ENCODE data around the gene CALY.
"Not testable (repeated sequence)": the region's sequence is repeated elsewhere in the genome, so short reads cannot be mapped to it uniquely, and the experiment has no call there.

CALY gene

DNA sequence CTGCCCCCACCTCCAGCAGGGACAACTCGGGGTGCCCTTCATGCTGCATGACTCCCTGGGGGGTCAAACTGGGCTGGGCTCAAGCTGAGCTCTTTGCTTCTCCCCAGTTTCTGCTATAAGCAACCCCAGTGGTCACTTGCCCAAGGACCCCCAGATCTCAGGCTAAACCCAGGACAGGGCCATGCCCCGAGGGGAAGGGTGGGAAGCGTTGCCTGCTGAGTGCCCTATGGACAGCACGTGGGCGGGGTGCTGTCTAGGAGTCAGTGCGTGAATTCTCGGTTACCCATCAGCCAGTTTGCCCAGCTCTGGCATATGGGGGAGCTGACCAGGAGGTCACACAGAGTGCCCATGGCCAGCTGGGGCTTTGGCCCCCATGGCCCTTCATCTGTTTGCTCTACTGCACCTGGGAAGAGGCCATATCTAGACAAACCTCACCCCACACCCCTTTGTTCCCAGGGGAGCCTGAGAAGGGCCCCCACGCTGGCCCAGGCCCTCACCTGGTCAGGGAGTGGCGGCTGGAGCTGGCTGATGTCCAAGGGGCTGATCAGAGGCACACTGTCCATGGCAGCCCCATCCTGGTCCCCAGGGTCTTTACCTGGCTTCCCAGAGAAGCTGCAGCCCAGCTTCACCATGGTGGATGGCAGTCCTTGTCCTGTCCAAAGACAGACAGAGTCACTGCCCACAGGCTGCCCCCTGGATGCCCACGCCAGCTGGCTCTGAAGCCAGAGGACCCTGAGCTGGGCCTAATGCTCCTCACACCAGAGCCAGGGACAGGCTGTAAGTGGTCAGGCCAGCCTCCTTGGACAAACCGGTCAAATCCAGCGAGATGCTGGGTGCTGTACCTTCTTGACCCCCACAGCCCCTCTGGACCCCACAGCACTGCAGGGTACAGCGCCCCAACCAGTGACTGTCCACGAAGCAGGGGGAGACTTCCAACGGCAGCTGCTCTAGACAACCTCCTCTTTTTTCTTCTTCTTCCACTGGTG, 8.0 kb downstream of the CALY start:
- DNase-seq = no peak

DNA sequence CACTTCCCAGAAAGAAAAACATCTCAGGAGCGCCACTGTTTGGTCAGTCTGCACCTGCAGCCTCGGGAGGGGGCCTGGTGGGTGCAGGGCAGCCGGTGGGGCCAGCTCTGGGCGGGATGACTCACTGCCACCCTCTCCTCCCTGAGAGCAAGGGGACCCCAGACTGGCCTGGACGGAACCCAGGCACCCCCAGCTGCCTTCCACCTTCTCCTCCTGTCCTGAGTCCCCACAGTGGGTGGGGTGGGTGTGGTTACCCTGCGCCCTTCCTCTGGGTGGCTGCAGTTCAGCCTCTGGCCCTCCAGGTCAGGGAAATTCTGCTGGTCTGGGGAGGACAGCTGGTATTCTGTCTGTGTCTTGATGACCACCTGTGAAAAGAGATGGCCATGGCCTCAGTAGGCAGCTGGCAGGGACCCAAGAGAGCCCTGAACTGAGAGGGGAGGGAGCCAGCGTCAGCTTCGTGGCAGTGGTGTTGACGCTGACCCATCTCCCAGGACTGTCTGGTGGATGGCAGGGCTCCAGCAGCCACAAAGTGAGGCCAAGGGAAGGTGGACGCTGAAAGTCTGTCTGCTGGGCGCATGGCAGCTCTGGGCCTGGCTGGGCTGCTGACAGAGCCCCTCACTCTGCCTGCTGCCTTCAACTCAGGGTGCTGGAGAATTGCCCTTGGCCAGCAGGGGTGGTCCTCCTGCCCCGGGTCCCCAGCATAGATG, 8.9 kb downstream of the CALY start:
- DNase-seq = no peak

DNA sequence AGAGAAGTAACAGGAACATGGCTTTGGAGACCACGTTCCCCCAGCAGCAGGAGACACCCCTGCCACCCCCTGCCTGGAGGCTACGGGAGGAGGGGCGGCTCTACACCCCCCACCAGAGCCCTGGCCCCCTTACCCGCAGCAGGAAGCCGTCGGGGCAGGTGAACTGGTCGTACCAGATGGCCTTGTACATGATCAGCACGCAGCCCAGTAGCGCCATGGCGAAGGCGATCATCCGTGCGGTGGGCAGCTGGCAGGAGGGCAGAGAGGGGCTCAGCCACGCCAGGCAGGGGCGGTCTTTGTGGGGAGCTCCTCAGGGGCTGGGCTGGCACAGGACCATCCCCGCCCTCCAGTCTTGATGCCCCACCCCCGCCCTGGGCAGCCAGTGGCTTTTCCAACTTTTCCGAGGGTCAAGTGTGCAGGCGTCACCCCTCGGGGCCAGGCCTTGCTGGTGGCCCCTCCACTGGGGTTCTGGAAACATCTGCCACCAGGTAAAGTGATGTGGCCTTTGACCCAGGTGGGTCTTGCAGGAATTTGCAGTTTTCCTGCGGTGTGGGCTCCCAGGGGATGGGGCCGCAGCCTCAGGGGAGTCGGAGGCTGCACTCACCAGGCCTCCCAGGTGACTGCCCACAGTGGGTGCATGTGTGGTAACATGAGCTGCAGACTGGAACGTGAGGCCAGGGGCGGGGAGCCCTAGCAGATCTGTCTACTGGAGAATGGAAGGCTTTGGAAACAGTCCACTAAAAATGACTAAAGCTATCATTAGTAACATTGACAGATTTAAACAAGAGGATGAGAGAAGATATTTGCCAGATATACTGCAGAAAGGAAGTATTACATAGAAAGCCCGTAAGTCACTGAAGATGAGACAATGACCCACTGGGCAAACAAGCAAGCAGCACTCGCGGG, 9.7 kb downstream of the CALY start:
- no peak for DNase-seq

DNA sequence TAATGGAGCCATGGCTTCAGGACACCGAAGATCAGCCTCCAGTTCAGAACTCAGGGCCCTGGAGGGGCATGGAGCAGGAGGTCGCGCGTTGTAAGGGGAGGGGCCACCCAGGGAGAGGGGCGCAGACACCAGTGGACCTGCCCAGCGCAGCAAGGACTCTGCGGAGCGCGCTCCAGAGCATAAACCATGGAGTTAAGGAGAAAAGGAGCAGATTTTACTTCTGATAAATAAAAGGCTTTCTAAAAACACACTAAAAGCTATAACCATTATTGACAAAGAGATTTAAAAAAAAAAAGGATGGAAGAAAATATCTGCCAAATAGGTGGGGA, 10.5 kb downstream of the CALY start:
- no peak for DNase-seq

DNA sequence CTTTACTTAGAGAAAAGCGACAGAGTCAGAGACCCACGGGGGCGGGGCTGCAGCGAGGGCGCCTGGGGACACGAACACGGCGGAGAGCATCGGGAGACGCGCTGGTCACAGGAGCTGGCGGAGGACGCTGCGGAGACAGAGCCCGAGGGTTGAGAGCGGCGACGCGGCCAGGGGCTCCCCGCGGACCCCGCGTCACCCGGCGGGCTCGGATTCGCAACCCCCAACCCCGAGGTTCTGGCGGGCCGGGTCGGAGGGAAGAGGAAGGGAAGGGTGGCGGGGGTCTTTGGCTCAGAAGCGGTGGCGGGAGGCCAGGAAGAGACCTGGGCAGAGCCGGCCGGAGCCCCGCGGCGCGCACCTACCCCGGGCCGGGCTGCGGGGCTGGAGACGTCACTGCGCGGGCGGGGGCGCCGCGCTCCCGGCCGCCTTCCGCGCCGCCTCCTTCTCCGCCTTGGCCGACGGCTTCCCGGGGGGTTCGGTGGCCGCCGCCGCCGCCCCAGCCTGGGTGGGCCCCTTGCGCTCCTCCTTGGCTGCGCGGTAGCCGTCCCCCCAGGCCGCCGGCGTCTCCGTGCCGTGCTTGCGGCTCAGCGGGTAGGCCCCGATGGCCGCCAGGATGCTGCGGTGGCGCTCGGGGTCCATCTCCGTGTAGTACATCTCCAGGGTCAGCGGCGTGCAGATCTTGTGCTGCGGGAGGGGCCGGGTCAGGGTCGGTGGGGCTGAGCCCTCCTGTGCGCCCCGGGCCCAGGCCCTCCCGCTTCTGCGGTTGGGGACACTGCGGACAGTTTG, 11.1 kb downstream of the CALY start:
- peak; percentile 41 for DNase-seq

DNA sequence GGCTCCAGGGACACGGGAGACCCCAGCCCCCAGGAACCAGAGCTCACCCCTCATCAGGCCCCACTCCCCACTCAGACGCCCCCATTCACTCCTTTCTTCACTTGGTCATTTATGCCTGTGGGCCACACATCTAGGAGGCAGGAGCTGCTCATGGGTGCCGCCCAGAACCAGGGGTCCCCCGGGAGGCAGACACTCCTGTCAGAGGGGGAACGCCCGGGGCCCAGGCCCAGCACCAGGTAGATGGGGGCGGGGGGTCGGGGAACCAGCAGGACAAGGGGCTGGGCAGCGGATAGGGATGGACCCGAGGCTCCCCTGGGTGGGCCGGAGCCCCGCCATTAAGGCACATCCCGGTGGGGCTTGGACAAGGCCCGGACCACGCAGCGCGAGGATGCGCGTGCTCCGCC, 11.8 kb downstream of the CALY start:
- no peak for DNase-seq

DNA sequence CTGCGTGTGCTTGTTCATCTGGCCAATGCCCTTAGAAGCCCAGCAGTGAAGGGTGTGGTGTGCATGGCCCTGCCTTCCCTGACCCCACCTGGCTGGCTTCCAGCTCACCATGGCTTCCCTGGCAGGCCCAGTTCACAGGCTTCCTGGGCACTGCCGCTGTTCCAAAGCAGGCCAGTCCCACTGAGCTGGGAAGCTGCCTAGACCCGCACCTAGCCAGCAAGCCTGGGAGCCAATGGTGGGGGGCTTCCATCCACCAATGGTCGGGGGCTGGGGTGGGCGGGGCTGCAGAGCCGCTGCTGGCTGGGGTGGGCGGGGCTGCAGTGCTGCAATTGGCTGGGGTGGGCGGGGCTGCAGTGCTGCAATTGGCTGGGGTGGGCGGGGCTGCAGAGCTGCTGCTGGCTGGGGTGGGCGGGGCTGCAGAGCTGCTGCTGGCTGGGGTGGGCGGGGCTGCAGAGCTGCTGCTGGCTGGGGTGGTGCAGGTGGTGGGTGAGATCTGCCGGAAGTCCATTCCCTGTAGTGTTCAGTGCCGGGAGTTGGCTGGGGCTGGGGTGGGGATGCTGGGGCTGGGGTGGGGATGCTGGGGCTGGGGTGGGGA, 12.4 kb downstream of the CALY start:
- peak; percentile 49 for DNase-seq

DNA sequence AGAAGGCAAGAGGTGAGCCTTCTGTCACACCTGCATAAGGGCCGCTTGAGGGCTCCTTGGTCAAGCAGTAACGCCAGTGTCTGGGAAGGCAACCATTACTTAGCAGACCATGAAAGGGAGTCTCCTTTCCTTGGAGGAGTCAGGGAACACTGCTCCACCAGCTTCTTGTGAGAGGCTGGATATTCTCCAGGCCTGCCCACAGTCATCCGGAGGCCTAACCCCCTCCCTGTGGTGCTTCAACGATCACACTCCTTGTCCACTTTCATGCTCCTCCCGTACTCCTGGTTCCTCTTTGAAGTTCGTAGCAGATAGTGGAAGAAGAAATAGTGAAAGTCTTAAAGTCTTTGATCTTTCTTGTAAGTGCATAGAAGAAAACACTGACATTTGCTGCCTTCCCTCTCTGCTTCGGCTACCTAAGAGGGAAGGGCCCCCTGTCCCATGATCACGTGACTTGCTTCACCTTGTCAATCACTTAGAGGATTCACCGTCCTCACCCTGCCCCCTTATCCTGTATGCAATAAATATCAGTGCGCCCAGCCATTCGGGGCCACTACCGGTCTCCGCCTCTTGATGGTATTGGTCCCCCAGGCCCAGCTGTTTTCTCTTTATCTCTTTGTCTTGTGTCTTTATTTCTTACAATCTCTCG, 14.5 kb downstream of the CALY start:
- not testable (repeated sequence) for DNase-seq

DNA sequence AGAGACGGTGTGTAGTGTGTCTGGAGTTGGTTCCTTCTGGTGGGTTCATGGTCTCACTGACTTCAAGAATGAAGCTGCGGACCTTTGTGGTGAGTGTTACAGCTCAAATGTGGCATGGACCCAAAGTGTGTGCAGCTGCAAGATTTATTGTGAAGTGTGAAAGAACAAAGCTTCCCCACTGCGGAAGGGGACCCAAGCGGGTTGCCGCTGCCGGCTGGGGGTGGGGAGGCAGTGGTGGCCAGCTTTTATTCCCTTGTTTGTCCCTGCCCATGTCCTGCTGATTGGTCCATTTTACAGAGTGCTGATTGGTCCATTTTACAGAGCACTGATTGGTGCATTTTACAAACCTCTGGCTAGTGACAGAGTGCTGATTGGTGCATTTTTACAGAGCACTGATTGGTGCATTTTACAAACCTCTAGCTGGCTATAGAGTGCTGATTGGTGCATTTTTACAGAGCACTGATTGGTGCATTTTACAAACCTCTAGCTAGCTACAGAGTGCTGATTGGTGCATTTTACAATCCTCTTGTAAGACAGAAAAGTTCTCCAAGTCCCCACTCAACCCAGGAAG, 15.8 kb downstream of the CALY start:
- not testable (repeated sequence) for DNase-seq

DNA sequence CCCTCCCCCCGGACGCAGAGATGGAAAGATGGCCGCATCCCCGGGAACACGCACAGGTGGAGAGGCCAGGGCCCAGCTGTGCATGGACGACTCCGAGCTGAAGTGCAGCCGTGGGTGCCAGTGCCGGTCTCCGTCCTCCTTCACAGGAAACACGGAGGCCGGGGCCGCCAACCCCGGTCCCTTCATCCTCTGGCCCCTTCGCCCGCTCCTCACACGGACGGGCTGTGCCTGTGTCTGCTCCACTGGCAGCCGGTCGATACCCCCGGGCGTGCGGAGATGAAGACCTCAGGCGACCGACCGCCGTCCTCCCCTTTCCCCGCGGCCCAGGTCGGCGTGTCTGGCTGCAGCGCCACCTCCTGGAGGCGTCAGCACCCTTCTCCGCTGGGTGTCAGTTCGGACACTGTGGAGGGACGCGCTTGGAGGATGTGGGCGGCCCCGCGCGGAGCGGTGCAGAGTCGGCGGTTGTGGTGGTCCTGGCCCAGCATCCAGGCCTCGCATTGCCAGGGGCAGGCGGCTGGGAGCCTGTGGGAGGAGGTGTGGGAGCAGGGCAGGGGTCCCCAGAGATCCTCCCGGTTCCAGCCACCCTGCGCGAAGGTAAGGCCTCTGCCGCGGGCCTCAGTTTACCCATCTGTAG, 18.1 kb downstream of the CALY start:
- peak; percentile 65 for DNase-seq

DNA sequence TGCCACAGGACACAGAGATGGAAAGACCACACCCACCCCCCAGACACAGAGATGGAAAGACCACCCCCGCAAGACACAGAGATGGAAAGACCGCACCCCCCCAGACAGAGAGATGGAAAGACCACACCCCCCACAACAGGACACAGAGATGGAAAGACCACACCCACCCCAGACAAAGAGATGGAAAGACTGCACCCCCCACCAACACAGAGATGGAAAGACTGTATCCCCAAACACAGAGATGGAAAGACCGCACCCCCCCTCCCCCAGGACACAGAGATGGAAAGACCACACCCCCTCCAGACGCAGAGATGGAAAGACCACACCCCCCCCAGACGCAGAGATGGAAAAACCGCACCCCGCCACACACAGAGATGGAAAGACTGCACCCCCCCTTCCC, 20.0 kb downstream of the CALY start:
- no peak for DNase-seq

DNA sequence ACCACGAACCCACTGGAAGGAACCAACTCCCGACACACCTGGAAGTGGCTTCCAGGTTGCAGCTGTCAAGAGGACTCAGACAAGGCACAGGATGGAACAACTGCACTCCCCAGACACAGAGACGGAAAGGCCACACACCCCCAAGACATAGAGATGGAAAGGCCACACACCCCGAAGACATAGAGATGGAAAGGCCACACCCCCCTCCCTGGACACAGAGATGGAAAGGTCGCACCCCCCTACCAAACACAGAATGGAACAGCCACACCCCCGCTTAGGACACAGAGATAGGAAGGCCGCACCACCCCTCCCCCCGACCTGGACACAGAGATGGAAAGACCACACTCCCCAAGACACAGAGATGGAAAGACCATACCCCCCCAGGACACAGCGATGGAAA, 20.4 kb downstream of the CALY start:
- DNase-seq = no peak

DNA sequence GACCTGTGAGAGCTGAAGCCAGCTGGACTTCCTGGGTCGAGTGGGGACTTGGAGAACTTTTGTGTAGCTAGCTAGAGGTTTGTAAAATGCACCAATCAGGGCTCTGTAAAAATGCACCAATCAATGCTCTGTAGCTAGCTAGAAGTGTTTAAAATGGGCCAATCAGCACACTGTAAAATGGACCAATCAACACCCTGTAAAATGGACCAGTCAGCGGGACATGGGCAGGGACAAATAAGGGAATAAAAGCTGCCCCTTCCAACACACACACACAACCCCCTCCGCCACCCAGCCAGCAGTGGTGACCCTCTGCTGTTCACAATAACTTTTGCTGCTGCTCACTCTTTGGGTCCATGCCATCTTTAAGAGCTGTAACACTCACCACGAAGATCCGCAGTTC, 20.8 kb downstream of the CALY start:
- DNase-seq = no peak

DNA sequence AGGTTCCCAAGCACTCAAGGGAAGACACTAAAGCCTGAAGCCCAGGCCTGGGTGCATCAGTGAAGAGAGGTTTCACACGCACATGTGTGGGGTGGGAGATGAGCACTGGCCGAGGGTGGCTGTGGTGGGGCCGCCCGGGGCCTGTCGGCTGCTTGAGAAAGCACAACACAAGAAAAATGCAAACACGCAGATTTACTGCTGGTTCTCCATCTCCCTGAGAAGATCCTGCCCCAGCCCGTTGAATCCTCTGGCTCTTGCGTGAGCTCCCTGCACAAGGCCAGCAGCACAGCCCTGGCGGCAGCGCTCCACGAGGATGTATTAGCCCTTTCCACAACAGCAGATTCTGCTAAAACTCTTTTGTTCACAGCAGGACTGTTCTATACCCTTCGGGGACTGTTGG, 21.8 kb downstream of the CALY start:
- no peak for DNase-seq

DNA sequence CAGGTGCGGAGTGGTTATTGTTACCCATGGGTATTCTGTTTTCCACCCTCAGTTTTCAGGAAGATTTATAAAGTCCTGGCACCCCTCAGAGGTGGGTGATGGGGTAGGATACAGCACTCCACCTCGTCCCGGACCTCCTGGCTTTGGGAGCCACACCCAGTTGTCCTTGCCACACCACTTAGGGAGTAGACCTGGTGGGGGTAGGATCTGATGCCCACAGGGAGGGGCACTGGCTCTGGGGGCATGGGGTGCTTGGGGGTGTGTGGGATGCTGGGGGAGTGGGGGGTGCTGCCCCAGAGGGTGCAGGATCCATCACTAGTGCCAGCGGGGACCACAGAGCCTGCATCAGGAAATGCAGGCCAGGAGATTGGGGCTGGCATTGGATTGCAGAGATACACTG, 23.5 kb downstream of the CALY start:
- DNase-seq = no peak

DNA sequence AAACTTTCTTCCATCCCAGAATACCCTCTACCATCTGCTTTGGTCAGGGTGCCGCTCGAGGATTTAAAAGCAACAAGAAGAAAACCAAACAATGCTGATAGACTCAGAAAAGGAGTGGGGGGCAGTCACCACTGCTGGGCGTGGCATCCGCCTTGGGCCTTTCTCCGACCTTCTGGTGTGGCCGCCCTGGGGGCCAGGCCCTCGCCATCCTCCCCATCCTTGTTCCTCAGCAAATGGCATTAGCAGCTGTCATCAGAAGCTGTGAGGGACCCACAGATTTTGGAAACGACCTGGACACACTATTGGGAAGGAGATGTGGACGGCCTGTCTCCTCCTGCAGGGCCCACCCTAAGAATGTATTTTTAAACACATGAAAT, 23.9 kb downstream of the CALY start:
- no peak for DNase-seq

DNA sequence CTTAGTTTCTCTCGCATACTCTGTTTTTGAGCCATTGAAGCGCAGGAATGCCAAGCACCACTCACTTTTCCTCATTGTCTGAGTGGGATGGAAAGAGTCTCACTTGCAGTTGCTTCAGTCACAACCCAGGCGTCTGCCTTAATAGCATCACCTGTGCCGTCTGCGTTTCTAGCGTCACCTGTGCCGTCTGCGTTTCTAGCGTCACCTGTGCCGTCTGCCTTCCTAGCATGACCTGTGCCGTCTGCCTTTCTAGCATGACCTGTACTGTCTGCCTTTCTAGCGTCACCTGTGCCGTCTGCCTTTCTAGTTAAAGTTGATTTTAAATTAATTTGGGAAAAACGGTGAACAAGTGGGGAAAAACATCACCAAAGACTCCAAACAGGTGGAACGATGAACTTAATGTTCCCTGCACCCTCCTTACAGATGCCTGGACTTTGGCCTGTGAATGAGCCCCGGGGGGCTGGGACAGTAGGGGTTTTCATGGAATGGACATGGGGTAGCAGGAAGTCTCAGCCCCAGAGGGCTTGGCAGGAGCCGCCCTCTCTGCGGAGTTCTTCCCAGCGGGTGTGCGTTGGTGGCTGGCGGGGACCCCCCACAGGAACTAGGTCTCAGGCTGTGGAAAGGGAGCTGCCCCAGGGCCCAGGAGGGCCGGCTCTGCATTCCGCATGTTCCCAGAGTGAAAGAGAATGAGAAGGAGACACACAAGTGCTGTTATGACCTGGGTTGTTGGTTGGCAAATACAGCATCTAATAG, 24.5 kb downstream of the CALY start:
- no peak for DNase-seq

DNA sequence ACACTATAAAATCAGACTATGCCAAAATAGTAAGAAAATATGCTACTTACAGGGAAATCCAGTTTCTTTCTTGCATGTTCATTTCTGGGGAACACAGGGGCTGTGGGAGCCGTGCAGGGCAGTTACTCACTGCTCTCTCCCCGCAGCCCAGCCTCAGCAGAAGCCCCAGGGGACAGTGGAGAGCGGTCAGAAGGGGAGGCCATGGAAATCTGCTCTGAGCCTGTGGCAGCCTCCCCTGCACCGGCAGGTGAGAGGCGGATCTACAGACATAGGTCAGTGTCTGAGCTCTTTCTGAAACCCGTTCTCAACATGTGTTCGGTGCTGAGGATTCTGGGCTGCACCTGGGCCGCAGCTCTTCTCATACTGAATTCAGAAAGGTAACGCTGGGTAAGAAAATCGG, 25.1 kb downstream of the CALY start:
- DNase-seq = no peak

DNA sequence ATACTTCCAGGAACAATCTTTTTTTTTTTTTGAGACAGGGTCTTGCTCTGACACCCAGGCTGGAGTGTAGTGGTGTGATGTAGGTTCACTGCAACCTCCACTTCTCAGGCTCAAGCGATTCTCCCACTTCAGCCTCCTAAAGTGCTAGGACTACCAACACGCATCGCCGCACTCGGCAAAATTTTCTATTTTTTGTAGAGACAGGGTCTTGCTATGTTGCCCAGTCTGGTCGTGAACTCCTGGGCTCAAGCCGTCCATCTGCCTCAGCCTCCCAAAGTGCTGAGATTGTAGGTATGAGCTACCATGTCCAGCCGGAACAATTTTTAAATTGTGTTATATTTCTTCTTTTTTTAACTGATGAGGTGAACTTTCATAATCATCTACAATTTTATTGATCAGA, 25.9 kb downstream of the CALY start:
- no peak for DNase-seq

DNA sequence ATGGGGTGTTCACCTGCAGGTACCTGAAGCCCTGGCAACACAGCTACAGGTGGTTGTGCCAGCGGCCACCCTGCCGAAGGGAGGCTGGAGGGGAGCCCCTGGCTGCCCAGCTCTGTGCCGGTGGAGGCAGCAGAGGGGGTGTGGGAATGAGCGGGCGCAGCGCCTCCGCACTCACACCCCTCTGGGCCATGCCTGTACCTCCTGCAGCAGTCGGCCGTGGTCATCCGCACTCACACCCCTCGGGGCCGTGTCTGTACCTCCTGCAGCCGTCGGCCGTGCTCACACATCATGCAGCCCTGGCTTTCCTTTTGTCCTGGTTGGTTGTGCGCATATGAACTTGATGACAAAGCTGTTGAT, 26.3 kb downstream of the CALY start:
- no peak for DNase-seq
